Coronary artery (tissue), 2 donors: ENCODE results near the gene APOL1.

Experiments used
- DNase-seq: peaks from one replicate; pipeline ENCODE4 v3.0.0-alpha.2; 2017; ENCODE audit warnings: low spot score
- H3K27ac ChIP-seq, 2 donors: fragments of 200-600 bp; sonication (generic); one replicate each; pipeline ENCODE4 v1.5.1; 2016 to 2019
- H3K4me3 ChIP-seq: fragments of 200-600 bp; sonication (generic); 2 replicates; pipeline ENCODE4 v1.5.1; 2016; ENCODE audit warnings: mild to moderate bottlenecking, moderate library complexity
- TF ChIP-seq, protein P1 (sequence below): fragments of 200-600 bp; sonication (generic); IDR thresholded peaks from one replicate; pipeline ENCODE4 v1.5.1; 2019; ENCODE audit warnings: antibody characterized with exemption

Gene APOL1

DNA sequence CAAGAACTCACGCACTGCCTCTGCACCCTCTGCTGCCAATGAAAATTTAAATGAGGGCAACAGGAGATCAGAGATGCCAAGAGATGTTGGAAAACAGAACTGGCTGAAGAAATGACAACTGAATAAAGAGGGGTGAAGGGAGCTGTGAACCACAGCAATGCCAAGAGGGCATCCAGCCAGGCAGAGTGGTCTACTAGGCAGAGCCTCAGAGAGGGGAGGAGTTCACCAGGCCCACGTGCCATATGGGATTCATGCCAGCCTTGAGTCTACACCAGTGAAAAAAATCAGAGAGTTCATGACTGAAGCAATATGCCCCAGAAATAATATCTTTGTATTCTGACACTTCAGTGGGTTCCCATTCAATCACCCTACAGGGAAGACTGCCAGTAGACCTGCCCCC lies 18.0 kb upstream of the APOL1 start:
- Histone ChIP-seq H3K4me3 (peak overlapping the region; percentile 27), H3K27ac (no peak overlapping the region)
- TF ChIP-seq, protein P1, sequence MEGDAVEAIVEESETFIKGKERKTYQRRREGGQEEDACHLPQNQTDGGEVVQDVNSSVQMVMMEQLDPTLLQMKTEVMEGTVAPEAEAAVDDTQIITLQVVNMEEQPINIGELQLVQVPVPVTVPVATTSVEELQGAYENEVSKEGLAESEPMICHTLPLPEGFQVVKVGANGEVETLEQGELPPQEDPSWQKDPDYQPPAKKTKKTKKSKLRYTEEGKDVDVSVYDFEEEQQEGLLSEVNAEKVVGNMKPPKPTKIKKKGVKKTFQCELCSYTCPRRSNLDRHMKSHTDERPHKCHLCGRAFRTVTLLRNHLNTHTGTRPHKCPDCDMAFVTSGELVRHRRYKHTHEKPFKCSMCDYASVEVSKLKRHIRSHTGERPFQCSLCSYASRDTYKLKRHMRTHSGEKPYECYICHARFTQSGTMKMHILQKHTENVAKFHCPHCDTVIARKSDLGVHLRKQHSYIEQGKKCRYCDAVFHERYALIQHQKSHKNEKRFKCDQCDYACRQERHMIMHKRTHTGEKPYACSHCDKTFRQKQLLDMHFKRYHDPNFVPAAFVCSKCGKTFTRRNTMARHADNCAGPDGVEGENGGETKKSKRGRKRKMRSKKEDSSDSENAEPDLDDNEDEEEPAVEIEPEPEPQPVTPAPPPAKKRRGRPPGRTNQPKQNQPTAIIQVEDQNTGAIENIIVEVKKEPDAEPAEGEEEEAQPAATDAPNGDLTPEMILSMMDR = no peak
- peak; percentile 66 for DNase-seq

DNA sequence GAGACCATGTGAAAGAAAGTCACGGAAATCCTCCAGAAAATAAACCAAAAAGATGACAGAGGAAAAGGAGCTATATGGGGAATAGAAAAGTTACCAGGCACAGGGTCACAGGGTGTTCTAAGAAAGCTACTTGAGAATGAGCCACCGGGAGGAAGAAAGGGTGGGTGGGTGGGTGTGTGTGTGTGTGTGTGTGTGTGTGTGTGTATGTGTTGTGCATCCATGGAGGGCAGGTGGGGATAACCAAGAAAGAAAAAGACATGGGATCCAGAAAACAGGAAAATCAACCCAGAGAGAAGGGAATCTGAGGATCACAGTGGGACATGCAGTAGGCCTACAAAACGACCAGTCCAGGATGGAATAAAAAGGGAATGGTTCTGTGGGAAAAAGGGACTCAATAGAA lies 17.3 kb upstream of the APOL1 start:
- Histone ChIP-seq H3K4me3 (no peak overlapping the region), H3K27ac (no peak overlapping the region)
- DNase-seq = no peak
- TF ChIP-seq, protein P1 = no peak

DNA sequence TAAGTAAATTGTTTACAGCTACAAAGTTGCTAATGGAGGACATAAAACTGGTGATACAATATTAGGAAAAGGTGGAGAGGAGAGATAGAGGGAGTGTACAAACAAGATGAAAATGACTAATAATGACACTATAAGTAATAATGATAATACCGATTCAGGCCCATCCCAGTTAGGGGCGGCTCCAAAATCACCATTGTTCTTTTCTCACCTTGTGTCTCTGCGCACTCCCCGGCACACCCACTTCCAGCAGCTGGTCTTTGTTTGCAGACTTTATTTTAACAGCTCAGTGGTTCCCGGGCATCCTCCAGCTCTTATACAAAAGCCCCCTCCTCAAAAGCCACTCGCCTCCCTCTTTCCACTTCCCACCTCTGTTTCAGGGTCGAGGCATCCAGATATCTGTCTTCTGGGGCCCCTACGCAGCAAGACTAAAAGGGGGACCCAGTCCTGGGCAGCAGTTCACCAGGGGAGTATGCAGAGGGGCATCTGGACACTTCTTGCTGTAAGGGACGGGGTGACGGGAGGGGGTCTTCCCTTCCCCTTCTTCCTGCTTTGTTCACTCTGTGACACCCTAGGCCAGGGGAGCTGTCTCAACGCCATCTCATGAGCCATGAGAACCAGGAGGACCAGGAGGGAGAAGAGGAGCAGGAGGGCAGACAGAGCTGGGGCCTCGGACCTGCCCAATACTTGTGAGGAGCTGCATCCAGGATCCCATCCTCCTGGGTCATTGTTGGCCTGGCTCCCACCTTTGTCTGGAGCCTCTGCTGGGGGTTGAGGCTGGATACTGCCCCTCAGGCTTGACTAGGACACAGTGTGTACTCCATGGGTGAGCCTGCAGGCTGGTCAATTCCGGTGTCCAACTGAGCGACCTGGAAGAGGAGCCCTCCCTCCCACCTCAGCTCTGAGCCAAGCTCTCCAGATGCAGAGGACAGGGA lies 16.3 kb upstream of the APOL1 start:
- DNase-seq = peak; percentile 73
- TF ChIP-seq, protein P1 = no peak
- Histone ChIP-seq H3K4me3 (peak overlapping the region; percentile 88), H3K27ac (peak overlapping the region in 1 of 2 donors; percentile 97)

- peak overlapping the region; percentile 88 for H3K4me3 ChIP-seq
- TF ChIP-seq, protein P1 = no peak
- peak; percentile 73 for DNase-seq
- peak overlapping the region; percentile 83 to 97 for H3K27ac ChIP-seq
These were observed 15.2 kb upstream of the APOL1 start for GRCh38 chr22:36237462-36238372.

DNA sequence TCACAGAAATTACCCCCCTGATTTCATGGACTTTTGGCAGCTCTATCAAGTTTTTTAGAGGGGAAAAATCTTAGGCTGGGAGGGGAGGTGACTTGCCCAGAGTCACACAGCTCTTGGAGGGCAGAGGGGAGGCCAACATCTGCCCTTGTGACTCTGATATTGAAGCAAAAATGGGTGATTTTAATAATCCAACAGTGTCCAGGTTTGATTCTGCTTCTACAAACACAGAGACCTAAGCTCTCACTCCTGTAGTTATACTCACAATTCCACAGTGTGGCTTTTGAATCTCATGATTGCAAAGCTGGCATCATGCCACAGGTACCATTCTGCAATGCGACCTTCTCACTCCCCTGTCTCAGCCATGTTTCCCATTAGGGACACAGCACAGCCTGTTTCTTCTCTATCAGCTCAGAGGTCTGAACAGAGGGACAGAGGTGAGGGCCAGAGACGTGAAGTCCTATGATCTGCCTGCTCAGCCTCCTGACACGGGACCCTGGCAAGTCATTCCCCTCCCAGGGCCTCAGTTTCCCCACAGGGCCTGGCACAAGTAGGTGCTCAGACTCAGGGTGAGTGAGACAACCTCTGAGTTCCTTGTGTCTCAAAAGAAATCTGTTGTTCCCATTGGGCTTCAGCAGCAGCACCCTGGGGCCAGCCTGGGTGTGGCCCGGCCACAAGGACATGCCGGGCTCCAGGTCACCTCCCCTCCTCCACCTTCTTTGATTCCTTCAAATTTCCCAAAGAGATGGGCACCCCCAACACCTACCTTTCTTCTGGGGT lies 14.4 kb upstream of the APOL1 start:
- TF ChIP-seq, protein P1 = no peak
- DNase-seq = peak; percentile 72
- Histone ChIP-seq H3K27ac (peak overlapping the region; percentile 83 to 97), H3K4me3 (peak overlapping the region; percentile 88)

DNA sequence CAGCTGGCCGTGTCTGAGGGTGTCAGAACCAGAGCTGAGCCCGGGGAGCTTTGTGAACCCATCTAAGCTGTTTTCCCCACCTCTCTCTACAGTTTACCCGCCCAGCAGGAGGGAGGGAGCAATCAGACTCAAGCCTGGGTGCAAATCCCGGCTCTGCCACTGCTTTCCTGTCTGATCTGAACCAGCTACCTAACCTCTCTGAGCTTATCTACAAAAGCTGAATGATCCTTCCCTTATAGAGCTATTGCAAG lies 13.9 kb upstream of the APOL1 start:
- TF ChIP-seq, protein P1 = no peak
- no peak for DNase-seq

More for the DNA sequence above, 13.9 kb upstream of the APOL1 start:
- Histone ChIP-seq H3K27ac (peak overlapping the region; percentile 83 to 97), H3K4me3 (peak overlapping the region; percentile 88)
